Peyer's patch (tissue), 4 donors: Measurements from ENCODE around the gene NACC2. TPM values are rescaled to one million over a fixed set of nuclear protein-coding genes. Genes with fewer than 3 reads are reported as not detected.

ENCODE experiments used
- DNase-seq, 3 donors: peaks; one replicate each; pipeline ENCODE4 v3.0.0-alpha.2; 2017 to 2019
- H3K27ac ChIP-seq, 4 donors: fragments of 200-600 bp; sonication (generic); one replicate each; pipeline ENCODE4 v1.5.1; 2016 to 2019
- H3K27me3 ChIP-seq, 2 donors: fragments of 200-600 bp; sonication (generic); one replicate each; pipeline ENCODE4 v1.5.1; 2019
- H3K36me3 ChIP-seq, 3 donors: fragments of 200-600 bp; sonication (generic); one replicate each; pipeline ENCODE4 v1.5.1; 2016 to 2019
- H3K4me1 ChIP-seq, 4 donors: fragments of 200-600 bp; sonication (generic); one replicate each; pipeline ENCODE4 v1.5.1; 2016 to 2019
- H3K4me3 ChIP-seq, 4 donors: fragments of 200-600 bp; sonication (generic); 1 replicate in 3 of 4; 2 replicates in 1 of 4; pipeline ENCODE4 v1.5.1; 2016 to 2019; ENCODE audit warnings: mild to moderate bottlenecking in 1 of 4
- H3K9me3 ChIP-seq, 4 donors: fragments of 200-600 bp; sonication (generic); one replicate each; pipeline ENCODE4 v1.5.1; 2016 to 2019; ENCODE audit warnings: mild to moderate bottlenecking in 1 of 4
- CTCF ChIP-seq, 6 experiments: fragments of 450-650 bp in 4 of 6; fragments of 200-600 bp in 2 of 6; sonication (generic) in 1 of 6; IDR thresholded peaks; one replicate each; pipeline ENCODE4 v1.5.1; 2017 to 2019; ENCODE audit warnings: antibody characterized with exemption in 6 of 6, mild to moderate bottlenecking in 3 of 6, moderate library complexity in 1 of 6
- POLR2A ChIP-seq, 2 donors: fragments of 450-650 bp; IDR thresholded peaks; one replicate each; pipeline ENCODE4 v1.5.1; 2017; ENCODE audit warnings: antibody characterized with exemption in 2 of 2, mild to moderate bottlenecking in 2 of 2, moderate library complexity in 2 of 2
- total RNA-seq, 4 donors: library from RNA; depleted of rRNA; stranded (reverse); fragments of >200 nt; gene quantifications; one replicate each; pipeline ENCODE4 v1.1.0, GENCODE V29; 2016

Gene NACC2
- total RNA-seq, 4 donors from 2014 or later: 8.3 to 24.3 (median 23.1) TPM

- Histone ChIP-seq H3K9me3 (no peaks in the 10 kb centered on the region), H3K4me1 (no peaks in the 10 kb centered on the region), H3K4me3 (no peak overlapping the region), H3K36me3 (peaks cover 0 to 2% (median 0%) of the 10 kb centered on the region in 3 donors), H3K27me3 (no peaks in the 10 kb centered on the region), H3K27ac (no peak overlapping the region)
- DNase-seq: no peak
- TF ChIP-seq POLR2A (IDR thresholded peaks at IDR 0.05) (no peak), CTCF (IDR thresholded peaks at IDR 0.05) (no peak)
These were observed 55.6 kb downstream of the NACC2 start for GRCh38 chr9:136039488-136039887.

- Histone ChIP-seq H3K4me3 (no peak overlapping the region), H3K36me3 (no peaks in the 10 kb centered on the region), H3K9me3 (no peaks in the 10 kb centered on the region), H3K27me3 (no peaks in the 10 kb centered on the region), H3K4me1 (peaks cover 0 to 3% (median under 1%) of the 10 kb centered on the region in 4 donors), H3K27ac (no peak overlapping the region)
- no peak for DNase-seq
- TF ChIP-seq CTCF (IDR thresholded peaks at IDR 0.05) (no peak), POLR2A (IDR thresholded peaks at IDR 0.05) (no peak)
These were observed 58.2 kb downstream of the NACC2 start for GRCh38 chr9:136036848-136037247.

- no peak overlapping the region for H3K4me3 ChIP-seq
- H3K4me1 ChIP-seq: peaks cover 0 to 8% (median 2%) of the 10 kb centered on the region in 4 donors
- H3K9me3 ChIP-seq: no peaks in the 10 kb centered on the region
- no peak for DNase-seq
- no peak overlapping the region for H3K27ac ChIP-seq
- no peaks in the 10 kb centered on the region for H3K36me3 ChIP-seq
- no peak for TF ChIP-seq CTCF (IDR thresholded peaks at IDR 0.05)
- no peak for TF ChIP-seq POLR2A (IDR thresholded peaks at IDR 0.05)
- no peaks in the 10 kb centered on the region for H3K27me3 ChIP-seq
These were observed 59.0 kb downstream of the NACC2 start for GRCh38 chr9:136036050-136036449.

GRCh38 chr9:136031741-136032730 is 63.1 kb downstream of the NACC2 start:
- Histone ChIP-seq H3K9me3 (peaks cover 0 to 7% (median 0%) of the 10 kb centered on the region in 4 donors), H3K27me3 (no peaks in the 10 kb centered on the region), H3K4me3 (no peak overlapping the region), H3K36me3 (peaks cover 0 to 15% (median 0%) of the 10 kb centered on the region in 3 donors), H3K4me1 (peaks cover 0 to 8% (median 2%) of the 10 kb centered on the region in 4 donors), H3K27ac (no peak overlapping the region)
- peak in 1 of 3 donors; percentile 33 for DNase-seq
- TF ChIP-seq CTCF (IDR thresholded peaks at IDR 0.05) (no peak), POLR2A (IDR thresholded peaks at IDR 0.05) (no peak)

- TF ChIP-seq CTCF (IDR thresholded peaks at IDR 0.05): no peak
- TF ChIP-seq POLR2A (IDR thresholded peaks at IDR 0.05): no peak
- peaks cover 0 to 15% (median 0%) of the 10 kb centered on the region in 3 donors for H3K36me3 ChIP-seq
These were observed 64.0 kb downstream of the NACC2 start for GRCh38 chr9:136031094-136031493.

More at GRCh38 chr9:136031094-136031493, 64.0 kb downstream of the NACC2 start:
- no peaks in the 10 kb centered on the region for H3K27me3 ChIP-seq
- H3K4me1 ChIP-seq: peaks cover 0 to 8% (median 2%) of the 10 kb centered on the region in 4 donors
- H3K4me3 ChIP-seq: no peak overlapping the region
- no peak overlapping the region for H3K27ac ChIP-seq
- DNase-seq: no peak
- H3K9me3 ChIP-seq: peaks cover 0 to 7% (median 0%) of the 10 kb centered on the region in 4 donors
